HepG2 (cell line): ENCODE data around the gene PAM16. TPM values are rescaled to one million over a fixed set of nuclear protein-coding genes. Genes with fewer than 3 reads are reported as not detected.
A peak's percentile ranks its signal among the peaks of the same experiment; 100 is the strongest.

Experiments
- ATAC-seq: fragments of 200-7000 bp; cut with Tn5 transposase; 3 replicates; pipeline ENCODE4 v1.9.1; 2020; ENCODE audit warnings: mild to moderate bottlenecking, moderate library complexity
- Bru-seq: library from RNA; stranded (reverse); fragments of 400-500 nt; gene quantifications from one replicate; lab custom pipeline; 2021; lab: Mats Ljungman, UMichigan
- BruChase-seq, 2 experiments: library from RNA; stranded (reverse); fragments of 400-500 nt; gene quantifications; one replicate each; lab custom pipeline; 2021; lab: Mats Ljungman, UMichigan
- BruUV-seq: library from RNA; stranded (reverse); fragments of 400-500 nt; replicated peaks from 2 replicates; lab custom pipeline; 2021; lab: Mats Ljungman, UMichigan
- CTCF ChIA-PET: fragments of 300-600 bp; formaldehyde crosslinking; extraction: SDS; loops from one replicate; lab custom pipeline; 2021; ENCODE audit warnings: low total read pairs, inconsistent platforms, low intra/inter-chr PET ratio; lab: Yijun Ruan, JAX
- POLR2A ChIA-PET: fragments of 350-600 bp; sonication (Branson Sonifier 250); formaldehyde crosslinking; loops from one replicate; lab custom pipeline; 2020; ENCODE audit warnings: antibody characterized with exemption, inconsistent platforms; lab: Yijun Ruan, JAX
- DNase-seq: peaks from one replicate; pipeline ENCODE4 v3.0.0-alpha.2; 2015; ENCODE audit warnings: low spot score
- FAIRE-seq: peaks from 3 replicates; lab custom pipeline; 2011; peaks lifted over from hg19 to GRCh38; lab: Jason Lieb, UNC
- H2AFZ ChIP-seq: one replicate; pipeline ENCODE4 v1.6.1; 2011; ENCODE audit warnings: low read length, inconsistent platforms
- H3K27ac ChIP-seq: fragments of 300-600 bp; 3 replicates; pipeline ENCODE4 v1.8.0; 2011; ENCODE audit warnings: mixed run types, mild to moderate bottlenecking, mixed read lengths, low read length, inconsistent platforms; ENCODE audit not compliant: insufficient read depth; ENCODE audit errors: extremely low read length
- H3K27me3 ChIP-seq, 2 experiments: fragments of 200-600 bp in 1 of 2; 2 replicates in 1 of 2; 3 replicates in 1 of 2; pipeline versions ENCODE4 v1.6.0 to v1.8.0; 2011; ENCODE audit warnings: low read length in 2 of 2, mild to moderate bottlenecking in 2 of 2, moderate library complexity in 2 of 2, inconsistent platforms in 1 of 2; ENCODE audit not compliant: insufficient read depth in 2 of 2, control insufficient read depth in 1 of 2
- H3K36me3 ChIP-seq, 2 experiments: fragments of 200-600 bp in 1 of 2; replicated peaks in 1 of 2; 2 replicates in 1 of 2; 3 replicates in 1 of 2; pipeline versions ENCODE4 v1.5.1 to v1.8.0; 2011; ENCODE audit warnings: low read length in 2 of 2, inconsistent platforms in 1 of 2; ENCODE audit not compliant: insufficient read depth in 2 of 2, control insufficient read depth in 1 of 2
- H3K4me1 ChIP-seq: 2 replicates; pipeline ENCODE4 v1.5.1; 2012; ENCODE audit warnings: low read length, inconsistent platforms; ENCODE audit not compliant: insufficient read depth
- H3K4me2 ChIP-seq: 2 replicates; pipeline ENCODE4 v1.6.0; 2011; ENCODE audit warnings: low read depth, low read length, inconsistent platforms
- H3K4me3 ChIP-seq, 3 experiments: fragments of 200-600 bp in 1 of 3; sonication (generic), shearing (Covaris generic) in 1 of 3; replicated peaks in 1 of 3; 2 replicates each; pipeline ENCODE4 v1.5.1; 2011 to 2016; ENCODE audit warnings: low read length in 3 of 3, inconsistent platforms in 2 of 3, low read depth in 2 of 3, mild to moderate bottlenecking in 2 of 3, control low read depth in 1 of 3, mixed read lengths in 1 of 3; ENCODE audit not compliant: insufficient read depth in 1 of 3
- H3K79me2 ChIP-seq: one replicate; pipeline ENCODE4 v1.6.1; 2011; ENCODE audit warnings: low read length, inconsistent platforms; ENCODE audit not compliant: insufficient read depth
- H3K9ac ChIP-seq: 2 replicates; pipeline ENCODE4 v1.6.0; 2011; ENCODE audit warnings: mild to moderate bottlenecking, low read depth, low read length, inconsistent platforms; ENCODE audit not compliant: insufficient read depth
- H3K9me3 ChIP-seq: 2 replicates; pipeline ENCODE4 v1.5.1; 2012; ENCODE audit warnings: mild to moderate bottlenecking, low read length
- H4K20me1 ChIP-seq: 2 replicates; pipeline ENCODE4 v1.6.0; 2011; ENCODE audit warnings: inconsistent platforms, mild to moderate bottlenecking, low read length, moderate library complexity; ENCODE audit not compliant: insufficient read depth
- AGO1 ChIP-seq: fragments of 200-400 bp; formaldehyde crosslinking; IDR thresholded peaks from 2 replicates; pipeline ENCODE4 v1.6.1; 2017; ENCODE audit warnings: mild to moderate bottlenecking, low read depth, low read length, moderate library complexity; ENCODE audit not compliant: poor library complexity, severe bottlenecking
- BORCS8-MEF2B ChIP-seq: sonication (generic); formaldehyde crosslinking; IDR thresholded peaks from 2 replicates; pipeline ENCODE4 v1.8.0; 2022; ENCODE audit warnings: mild to moderate bottlenecking, missing genetic modification reagents
- CBFB ChIP-seq: sonication (generic); formaldehyde crosslinking; IDR thresholded peaks from 2 replicates; pipeline ENCODE4 v1.4.0; 2020; ENCODE audit warnings: missing genetic modification reagents
- CHCHD3 ChIP-seq: sonication (generic); formaldehyde crosslinking; IDR thresholded peaks from 2 replicates; pipeline ENCODE4 v1.8.0; 2022; ENCODE audit warnings: mild to moderate bottlenecking, missing genetic modification reagents, moderate library complexity
- FOXJ3 ChIP-seq: sonication (generic); formaldehyde crosslinking; IDR thresholded peaks from 2 replicates; pipeline ENCODE4 v1.4.0; 2020; ENCODE audit warnings: missing genetic modification reagents, mild to moderate bottlenecking, borderline replicate concordance
- GZF1 ChIP-seq: sonication (generic); formaldehyde crosslinking; IDR thresholded peaks from 2 replicates; pipeline ENCODE4 v1.5.1; 2020; ENCODE audit warnings: mild to moderate bottlenecking, missing genetic modification reagents
- HNRNPLL ChIP-seq: fragments of 200-400 bp; formaldehyde crosslinking; IDR thresholded peaks from 2 replicates; pipeline ENCODE4 v1.6.1; 2017; ENCODE audit warnings: mild to moderate bottlenecking, low read depth, low read length; ENCODE audit not compliant: poor library complexity, severe bottlenecking
- PHF21A ChIP-seq: sonication (generic); formaldehyde crosslinking; IDR thresholded peaks from 2 replicates; pipeline ENCODE4 v1.5.0; 2020; ENCODE audit warnings: mild to moderate bottlenecking, missing genetic modification reagents
- SPEN ChIP-seq: sonication (generic); formaldehyde crosslinking; IDR thresholded peaks from 2 replicates; pipeline ENCODE4 v1.5.1; 2020; ENCODE audit warnings: low read depth, mild to moderate bottlenecking, missing genetic modification reagents
- STAG1 ChIP-seq: sonication (generic); formaldehyde crosslinking; IDR thresholded peaks from 2 replicates; pipeline ENCODE4 v1.4.0; 2020; ENCODE audit warnings: missing genetic modification reagents
- ZNF331 ChIP-seq: sonication (generic); formaldehyde crosslinking; IDR thresholded peaks from 2 replicates; pipeline ENCODE4 v1.4.0; 2020; ENCODE audit warnings: missing genetic modification reagents
- ZNF781 ChIP-seq: sonication (generic); formaldehyde crosslinking; IDR thresholded peaks from 2 replicates; pipeline ENCODE4 v1.5.1; 2020; ENCODE audit warnings: borderline replicate concordance, mild to moderate bottlenecking, missing genetic modification reagents; ENCODE audit errors: not compliant biosample characterization
- ZNF792 ChIP-seq: IDR thresholded peaks from 2 replicates; pipeline ENCODE4 v1.6.1; 2016
- ZNF841 ChIP-seq: sonication (generic); formaldehyde crosslinking; IDR thresholded peaks from 2 replicates; pipeline ENCODE4 v1.8.1; 2023; ENCODE audit warnings: missing genetic modification reagents, borderline replicate concordance
- ZNF878 ChIP-seq: sonication (generic); formaldehyde crosslinking; IDR thresholded peaks from 2 replicates; pipeline ENCODE4 v1.8.1; 2023; ENCODE audit warnings: mild to moderate bottlenecking, missing genetic modification reagents, moderate library complexity
- WGBS: methylation state at CpG from one replicate; pipeline ENCODE4 v1.1.6; 2017; ENCODE audit warnings: low lambda C conversion rate; 5-methylcytosine and 5-hydroxymethylcytosine counted together
- in situ Hi-C: cut with HindIII; loops from 2 replicates; pipeline ENCODE4 v1.10.0; 2017; ENCODE audit warnings: low pct_unique_long_range_greater_than_20kb; ENCODE audit not compliant: extremely low pct_ligation_motif_present
- intact Hi-C: fragments of 100-400 bp; cut with micrococcal nuclease; formaldehyde crosslinking; loops from one replicate; pipeline ENCODE4 v1.10.0; 2022; ENCODE audit not compliant: unreplicated experiment
- long read RNA-seq, 2 experiments: library from RNA in 1 of 2; library from polyadenylated mRNA in 1 of 2; stranded (forward) in 1 of 2; unstranded in 1 of 2; transcript quantifications; one replicate each; pipeline ENCODE4 v2.0.0, GENCODE V29; 2019 to 2022
- polyA minus RNA-seq, 3 experiments: library from RNA; depleted of rRNA, polyadenylated mRNA; stranded (reverse); fragments of >200 nt; gene quantifications; 2 replicates each; pipeline ENCODE4 v1.2.3, GENCODE V29; 2011; ENCODE audit warnings: low replicate concordance in 1 of 3
- polyA plus RNA-seq, 8 experiments: library from polyadenylated mRNA; depleted of rRNA in 3 of 8; stranded (reverse) in 7 of 8; unstranded in 1 of 8; fragments of >200 nt; fragmentation: Illumina TruSeq in 4 of 8; extraction: Trizol in 4 of 8; gene quantifications; 2 replicates each; pipeline versions ENCODE4 v1.2.1 to v1.2.3, GENCODE V29; 2011 to 2016; ENCODE audit warnings: low read depth in 4 of 8, missing spikeins in 1 of 8, mixed read lengths in 1 of 8; ENCODE audit not compliant: insufficient read depth in 1 of 8
- total RNA-seq, 5 experiments: library from RNA; depleted of rRNA; stranded (reverse); fragments of >200 nt; fragmentation: Illumina TruSeq; extraction: Trizol; gene quantifications; 2 replicates each; pipeline ENCODE4 v1.2.3, GENCODE V29; 2016; ENCODE audit warnings: low read depth in 1 of 5
- TF ChIP-seq, protein P1 (sequence below): sonication (generic); formaldehyde crosslinking; IDR thresholded peaks from 2 replicates; pipeline ENCODE4 v1.4.0; 2020; ENCODE audit warnings: missing genetic modification reagents

PAM16 gene
- total RNA-seq (2016; rRNA removed; fragmentation: Illumina TruSeq; extraction: Trizol) (39.5 and 51.8 TPM in 2 replicates), polyA plus RNA-seq (2011; rRNA removed) (51.5 and 64.5 TPM in 2 replicates), polyA minus RNA-seq (2011; rRNA and poly(A)+ RNA removed; ENCODE audit: low replicate concordance) (22.9 and 24.5 TPM in 2 replicates), Bru-seq, nascent RNA (percentile 49 among the genes with signal in this experiment), BruChase-seq, experiment 1, labeled RNA remaining after a 6-hour chase (percentile 55 among the genes with signal in this experiment), BruChase-seq, experiment 2, labeled RNA remaining after a 2-hour chase (percentile 51 among the genes with signal in this experiment)
- total RNA-seq (2016; cell fraction: cytosol; rRNA removed; fragmentation: Illumina TruSeq; extraction: Trizol; ENCODE audit: low read depth) = 62.7 and 78.9 TPM in 2 replicates
- 44.0 and 55.1 TPM in 2 replicates for total RNA-seq (2016; cell fraction: insoluble cytoplasmic fraction; rRNA removed; fragmentation: Illumina TruSeq; extraction: Trizol)
- total RNA-seq (2016; cell fraction: membrane; rRNA removed; fragmentation: Illumina TruSeq; extraction: Trizol) = 48.0 and 59.1 TPM in 2 replicates
- 21.8 and 30.9 TPM in 2 replicates for total RNA-seq (2016; cell fraction: nucleus; rRNA removed; fragmentation: Illumina TruSeq; extraction: Trizol)
- 79.1 and 106 TPM in 2 replicates for polyA plus RNA-seq (2011; cell fraction: cytosol; rRNA removed)
- 59.7 and 63.8 TPM in 2 replicates for polyA plus RNA-seq (2011; cell fraction: nucleus; rRNA removed)
- 28.9 and 43.2 TPM in 2 replicates for polyA plus RNA-seq (2012)
- polyA plus RNA-seq (2016; cell fraction: cytosol; fragmentation: Illumina TruSeq; extraction: Trizol; ENCODE audit: low read depth) = 51.5 and 69.1 TPM in 2 replicates
- 31.2 and 31.7 TPM in 2 replicates for polyA plus RNA-seq (2016; cell fraction: insoluble cytoplasmic fraction; fragmentation: Illumina TruSeq; extraction: Trizol; ENCODE audit: low read depth)
- 35.5 and 47.0 TPM in 2 replicates for polyA plus RNA-seq (2016; cell fraction: membrane; fragmentation: Illumina TruSeq; extraction: Trizol; ENCODE audit: low read depth)
- polyA plus RNA-seq (2016; cell fraction: nucleus; fragmentation: Illumina TruSeq; extraction: Trizol; ENCODE audit: insufficient read depth, low read depth) = 70.3 and 85.7 TPM in 2 replicates
- 13.2 and 17.4 TPM in 2 replicates for polyA minus RNA-seq (2011; cell fraction: cytosol; rRNA and poly(A)+ RNA removed)
- 12.3 and 12.9 TPM in 2 replicates for polyA minus RNA-seq (2011; cell fraction: nucleus; rRNA and poly(A)+ RNA removed)
- long read RNA-seq, experiment 1, transcript PAM16-206 (4 exons, 704 nt) = minor isoform, 7 of 54 reads
- long read RNA-seq, experiment 1, transcript PAM16-201 (5 exons, 587 nt) = major isoform, 35 of 54 reads
- long read RNA-seq, experiment 1, partial matches to known transcripts = 2 of 54 reads
- long read RNA-seq, experiment 1, other reads (novel, unspliced or antisense) = 6 of 54 reads
- long read RNA-seq, experiment 2, transcript PAM16-201 (5 exons, 587 nt) = major isoform, 45 of 71 reads
- long read RNA-seq, experiment 2, partial matches to known transcripts = 2 of 71 reads
- long read RNA-seq, experiment 2, other reads (novel, unspliced or antisense) = 11 of 71 reads

DNA sequence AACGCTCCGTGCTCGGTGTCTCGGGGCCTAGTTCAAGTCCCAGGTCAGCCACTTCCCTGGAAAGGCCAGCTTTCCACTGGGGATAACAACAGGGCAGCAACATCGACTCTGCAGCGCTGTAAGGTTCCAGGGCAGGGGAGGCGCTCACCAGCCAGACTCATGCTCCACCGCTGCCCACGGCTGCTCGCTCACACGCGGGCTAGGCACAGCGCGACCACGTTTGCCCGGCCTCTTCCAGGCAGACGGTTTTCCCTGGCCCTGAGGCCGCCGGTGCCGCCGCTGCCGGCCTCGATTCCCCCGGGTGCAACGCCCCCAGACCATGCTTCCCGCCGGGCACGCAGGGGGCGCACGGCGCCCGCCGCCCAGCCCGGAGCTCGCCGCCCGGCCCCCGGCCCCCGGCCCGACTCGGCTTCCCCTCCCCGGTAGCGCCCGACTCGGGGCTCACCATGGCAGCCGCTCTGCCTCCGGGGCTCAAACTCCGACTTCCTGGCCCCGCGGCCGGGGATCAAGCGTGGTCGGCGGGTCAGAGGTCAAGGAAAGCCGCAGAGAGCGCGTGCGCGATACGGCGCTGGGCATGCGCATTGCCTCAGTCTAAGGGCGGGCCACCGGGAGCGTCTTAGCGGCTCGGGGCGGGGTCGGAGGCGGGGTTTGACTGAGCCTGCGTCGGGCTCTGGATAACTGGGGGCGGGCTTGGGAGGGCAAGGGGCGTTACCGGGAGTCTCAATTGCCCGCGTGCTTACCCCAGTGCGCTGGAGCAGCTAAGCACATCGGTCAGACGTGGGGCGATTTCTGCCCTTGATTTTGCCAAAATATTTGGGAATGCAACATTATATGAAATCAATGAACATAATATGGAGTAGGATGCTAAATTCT lies at the start of gene PAM16:
Gene PAM16, minus strand, starts transcription at position 535 of the 873 bp plus-strand sequence. Its CDS starts 87 bp downstream, at position 448.
- Histone ChIP-seq H3K9me3 (no peaks in the 10 kb centered on the region), H3K4me3 (peak within 1 kb of the TSS; percentile 92 to 100 (median 100)), H3K27ac (peak within 1 kb of the TSS; percentile 89), H3K4me1 (peaks cover 66% of the 10 kb centered on the region), H4K20me1 (peaks cover 12% of the 10 kb centered on the region), H3K4me2 (peak within 1 kb of the TSS; percentile 86), H2AFZ (peak within 1 kb of the TSS; percentile 29), H3K36me3 (no peaks in the 10 kb centered on the region), H3K79me2 (peaks cover 40% of the 10 kb centered on the region), H3K27me3 (no peaks in the 10 kb centered on the region; a peak in 2 of 5 replicates), H3K9ac (peak within 1 kb of the TSS; percentile 98)
- 2% methylated on average over 18 of the region's 81 CpGs for WGBS
- CTCF ChIA-PET = no interaction called here
- DNase-seq = peak; percentile 89
- in situ Hi-C loops (loop anchor here (5.0 kb wide), 1 partner anchor 36 kb away; no protein-coding TSS in a partner anchor), intact Hi-C loops (no loop called here)
- peak; percentile 83 for ATAC-seq
- FAIRE-seq = peak; percentile 72
- BruUV-seq = TSS peak; percentile 67
- POLR2A ChIA-PET = interaction anchor here (0.7 to 4.4 kb wide), 18 partner anchors 10 to 1291 kb away, joined by 3 to 36 read pairs (median 4); partner anchors contain the start of genes TFAP4 and VASN
- TF ChIP-seq HNRNPLL (peak; percentile 60), ZNF781 (CRISPR knock-in tag) (no peak), ZNF792 (peak; percentile 21; the same call in 1 of the 2 replicates), STAG1 (CRISPR knock-in tag) (no peak), PHF21A (peak; percentile 27; the same call in 1 of the 2 replicates), ZNF331 (0 out of 2 replicates have a peak, but pooled peaks have one; percentile 19), GZF1 (CRISPR knock-in tag) (no peak), ZNF878 (CRISPR knock-in tag) (0 out of 2 replicates have a peak, but pooled peaks have one; percentile 52), CHCHD3 (CRISPR knock-in tag) (no peak), SPEN (CRISPR knock-in tag) (0 out of 2 replicates have a peak, but pooled peaks have one; percentile 12), FOXJ3 (CRISPR knock-in tag) (no peak), BORCS8-MEF2B (CRISPR knock-in tag) (0 out of 2 replicates have a peak, but pooled peaks have one; percentile 14), ZNF841 (CRISPR knock-in tag) (0 out of 2 replicates have a peak, but pooled peaks have one; percentile 56), AGO1 (peak; percentile 21), CBFB (no peak)
- TF ChIP-seq, protein P1, sequence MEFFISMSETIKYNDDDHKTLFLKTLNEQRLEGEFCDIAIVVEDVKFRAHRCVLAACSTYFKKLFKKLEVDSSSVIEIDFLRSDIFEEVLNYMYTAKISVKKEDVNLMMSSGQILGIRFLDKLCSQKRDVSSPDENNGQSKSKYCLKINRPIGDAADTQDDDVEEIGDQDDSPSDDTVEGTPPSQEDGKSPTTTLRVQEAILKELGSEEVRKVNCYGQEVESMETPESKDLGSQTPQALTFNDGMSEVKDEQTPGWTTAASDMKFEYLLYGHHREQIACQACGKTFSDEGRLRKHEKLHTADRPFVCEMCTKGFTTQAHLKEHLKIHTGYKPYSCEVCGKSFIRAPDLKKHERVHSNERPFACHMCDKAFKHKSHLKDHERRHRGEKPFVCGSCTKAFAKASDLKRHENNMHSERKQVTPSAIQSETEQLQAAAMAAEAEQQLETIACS = peak; percentile 39; the same call in 1 of the 2 replicates
